HG03565 (cell line): Measurements from ENCODE around the gene WFIKKN2.
"Not testable (repeated sequence)": the region's sequence is repeated elsewhere in the genome, so short reads cannot be mapped to it uniquely, and the experiment has no call there.

Experiments
- ATAC-seq: cut with Tn5 transposase; IDR thresholded peaks from one replicate; pipeline ENCODE4 v1.9.1; 2021; ENCODE audit warnings: mild to moderate bottlenecking, moderate library complexity; ENCODE audit not compliant: unreplicated experiment

The WFIKKN2 gene

DNA sequence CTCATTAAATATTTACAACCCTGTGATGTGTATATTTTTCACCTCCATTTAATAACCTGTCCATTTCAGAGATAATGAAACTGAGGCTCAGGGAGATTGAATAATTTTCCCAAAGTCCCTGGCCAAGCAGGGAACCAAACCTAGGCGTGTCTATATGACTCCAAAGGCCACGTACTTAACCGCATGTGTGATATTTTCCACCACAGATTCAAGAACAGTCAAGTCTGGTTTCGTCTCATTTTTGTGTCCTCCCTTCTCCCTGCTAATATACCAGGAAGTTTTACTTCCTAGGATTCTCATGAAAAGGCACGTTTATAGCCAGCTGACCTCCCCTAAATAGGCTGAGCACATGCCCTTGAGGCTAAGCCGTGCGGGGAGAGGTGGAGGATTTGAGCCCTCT lies 15.3 kb downstream of the WFIKKN2 start:
- no peak for ATAC-seq

DNA sequence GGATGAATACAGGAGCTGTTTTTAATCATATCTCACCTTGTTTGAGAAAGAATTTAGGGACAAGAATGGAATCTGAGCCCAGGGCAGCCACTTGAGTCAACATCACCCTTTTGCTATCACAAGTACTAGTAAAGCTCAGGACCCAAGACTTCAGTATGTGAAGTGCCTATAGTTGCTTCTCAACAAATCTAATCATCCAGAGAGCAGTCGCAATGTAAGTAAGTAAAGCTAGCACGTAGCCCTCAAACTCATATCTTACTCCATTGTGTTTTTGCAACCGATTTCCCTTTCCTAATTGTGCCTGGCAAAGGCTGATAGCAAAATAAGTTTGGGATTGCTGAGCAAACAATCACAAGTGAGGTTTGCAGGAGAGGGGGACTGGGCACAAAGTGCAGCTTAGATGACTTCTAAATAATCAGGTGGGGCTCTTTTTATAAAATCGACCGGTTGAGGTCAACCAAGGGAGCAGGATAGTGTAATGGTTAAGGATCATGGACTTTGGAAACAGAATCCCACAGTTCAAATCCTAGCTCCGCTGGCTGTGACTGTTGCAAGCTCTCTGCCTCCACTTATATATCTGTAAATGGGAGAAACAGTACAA lies 17.7 kb downstream of the WFIKKN2 start:
- ATAC-seq, result no peak

DNA sequence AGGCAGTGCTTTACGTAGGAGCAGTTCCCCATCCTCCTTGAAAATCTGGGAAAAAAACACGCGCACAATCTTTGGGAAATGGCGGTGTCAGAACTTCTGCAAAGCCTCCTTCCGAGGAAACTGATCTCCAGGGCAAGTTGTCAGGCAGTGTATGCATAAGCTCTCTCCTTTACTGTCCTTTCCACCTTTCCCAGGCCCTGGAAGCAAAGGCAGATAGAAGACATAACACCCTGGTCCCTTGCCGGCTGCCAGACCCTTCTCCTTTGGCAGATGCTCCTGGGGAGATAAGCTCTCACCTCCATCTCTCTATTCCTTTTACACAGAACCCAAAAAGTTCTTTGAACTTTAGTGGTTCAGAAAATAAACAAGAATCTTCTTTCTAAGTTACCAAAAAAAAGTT lies 18.4 kb downstream of the WFIKKN2 start:
- no peak for ATAC-seq

DNA sequence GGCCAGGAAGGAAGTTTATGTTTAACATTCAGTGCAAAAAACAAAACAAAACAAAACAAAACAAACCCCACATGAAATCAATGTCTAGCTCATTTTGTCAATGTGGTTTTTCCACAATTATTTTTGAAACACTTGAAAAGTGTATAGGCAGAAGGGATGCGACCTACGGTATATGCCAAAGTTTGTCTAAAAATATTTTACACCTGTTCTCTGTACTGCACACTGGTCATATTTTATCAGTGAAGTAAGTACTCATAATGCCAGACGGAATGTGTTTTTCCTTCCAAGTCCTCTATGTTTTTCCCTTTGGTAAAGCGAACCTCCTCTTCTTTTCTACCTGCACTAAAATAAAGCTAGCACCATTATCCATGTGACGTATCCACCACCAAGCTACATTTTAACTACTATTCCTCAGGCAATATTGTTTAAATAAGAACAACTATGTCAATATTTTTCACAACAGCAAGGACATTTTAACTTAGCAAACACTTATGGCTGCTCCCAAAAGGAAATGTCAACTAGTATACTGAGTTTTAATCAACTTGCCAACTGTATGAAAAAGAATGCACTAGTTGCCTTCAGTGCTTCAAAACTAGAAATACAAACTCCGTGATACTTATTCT lies 20.4 kb downstream of the WFIKKN2 start:
- ATAC-seq, result no peak

DNA sequence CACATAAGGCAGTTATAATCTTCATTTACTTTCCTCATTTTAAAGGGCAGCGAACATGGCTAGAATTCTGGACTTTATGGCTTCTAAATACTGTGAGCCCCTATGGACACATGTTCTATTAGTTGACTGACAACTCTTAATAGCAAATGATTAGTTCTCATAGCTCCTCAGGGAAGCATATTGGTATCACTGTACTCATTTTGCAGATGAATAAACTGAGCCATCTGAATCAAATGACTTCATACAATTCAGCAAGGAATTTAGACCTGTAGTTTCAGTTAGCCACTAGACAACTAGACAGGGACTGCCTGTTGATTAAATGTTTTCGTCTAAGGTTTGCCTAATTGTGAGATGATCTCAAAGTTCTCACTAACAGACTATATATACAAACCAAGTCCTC lies 21.0 kb downstream of the WFIKKN2 start:
- ATAC-seq, result no peak

DNA sequence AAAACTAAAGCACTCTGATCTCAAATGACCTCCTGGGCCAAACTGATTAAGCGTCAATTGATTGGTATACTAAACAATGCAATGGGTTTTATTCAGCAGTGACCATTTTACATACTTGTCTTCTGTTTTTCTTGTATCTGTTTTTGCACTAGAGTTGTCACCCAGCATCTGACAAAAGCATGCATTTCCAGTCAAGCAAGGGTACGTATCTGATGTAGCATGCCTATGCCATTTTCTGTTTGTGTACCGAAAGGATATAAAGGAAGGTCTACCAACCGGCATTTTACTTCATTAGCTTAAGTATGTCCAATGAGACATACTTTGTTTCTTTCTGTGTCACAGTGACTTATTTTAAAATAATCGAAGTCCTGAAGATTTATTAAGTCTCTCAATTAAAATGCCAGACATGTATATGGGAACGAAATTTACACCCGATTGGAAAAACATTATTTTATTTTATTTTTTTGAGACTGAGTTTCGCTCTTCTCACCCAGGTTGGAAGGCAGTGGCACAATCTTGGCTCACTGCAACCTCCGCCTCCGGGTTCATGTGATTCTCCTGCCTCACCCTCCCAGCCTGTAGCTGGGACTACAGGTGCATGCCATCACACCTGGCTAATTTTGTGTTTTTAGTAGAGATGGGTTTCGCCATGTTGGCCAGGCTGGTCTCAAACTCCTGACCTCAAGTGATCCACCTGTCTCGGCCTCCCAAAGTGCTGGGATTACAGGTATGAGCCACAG lies 23.3 kb downstream of the WFIKKN2 start:
- no peak for ATAC-seq

DNA sequence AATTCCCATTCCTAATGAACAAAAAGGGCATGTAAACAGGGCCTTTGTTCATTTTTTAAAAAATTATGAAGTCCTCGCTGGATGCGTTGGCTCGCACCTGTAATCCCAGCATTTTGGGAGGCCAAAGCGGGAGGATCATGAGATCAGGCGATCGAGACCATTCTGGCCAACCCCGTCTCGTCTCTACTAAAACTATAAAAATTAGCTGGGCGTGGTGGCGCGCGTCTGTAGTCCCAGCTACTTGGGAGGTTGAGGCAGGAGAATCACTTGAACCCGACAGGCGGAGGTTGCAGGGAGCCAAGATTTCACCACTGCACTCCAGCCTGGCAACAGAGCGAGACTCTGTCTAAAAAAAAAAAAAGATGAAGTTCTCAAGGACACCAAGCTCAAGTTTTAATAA lies 24.3 kb downstream of the WFIKKN2 start:
- not testable (repeated sequence) for ATAC-seq

DNA sequence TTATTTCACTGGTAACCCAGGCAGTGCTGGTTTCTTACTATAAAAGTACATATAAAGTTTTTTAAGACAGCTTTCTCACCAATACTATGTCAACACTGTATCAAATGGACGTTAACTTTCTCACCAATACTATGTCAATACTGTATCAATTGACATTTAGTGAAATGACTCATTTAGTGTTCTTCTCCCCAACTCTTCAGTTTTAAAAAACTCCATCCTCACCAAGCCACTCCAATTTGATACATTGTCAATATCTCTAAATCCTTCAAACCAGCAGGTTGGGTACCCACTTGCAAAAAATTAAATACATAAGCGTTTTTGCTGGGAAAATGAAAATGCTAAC lies 25.9 kb downstream of the WFIKKN2 start:
- no peak for ATAC-seq

DNA sequence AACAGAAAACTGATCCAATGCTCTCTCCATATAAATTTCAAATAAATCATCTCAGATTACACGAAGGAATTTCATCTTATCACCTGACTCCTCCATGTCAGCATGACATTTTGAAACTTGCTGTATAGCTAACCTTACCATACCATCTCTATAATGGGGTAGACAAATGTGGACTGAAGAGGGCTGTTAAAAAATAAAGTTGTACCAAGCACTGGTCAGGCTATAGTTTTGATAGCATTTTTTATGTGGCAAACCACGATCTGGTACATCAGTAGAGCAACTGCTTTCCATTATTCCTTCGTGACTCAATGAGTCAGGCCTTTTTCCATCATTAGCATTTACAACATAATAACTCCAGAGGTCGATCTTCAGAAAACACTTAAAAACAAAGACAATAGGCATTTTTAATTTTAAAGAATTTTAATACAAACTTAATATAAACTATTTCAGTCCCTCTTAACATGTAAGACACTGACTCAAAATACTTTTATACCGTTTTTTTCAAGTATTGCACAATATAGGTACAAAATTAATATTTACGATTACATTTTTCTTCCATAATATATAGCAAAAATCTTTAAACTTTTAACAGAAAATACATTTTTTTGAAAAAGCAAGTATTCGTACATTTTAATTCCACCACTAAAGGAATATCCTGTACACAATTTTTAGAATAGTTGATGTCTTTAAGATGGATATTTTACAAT lies 26.6 kb downstream of the WFIKKN2 start:
- ATAC-seq, result no peak

DNA sequence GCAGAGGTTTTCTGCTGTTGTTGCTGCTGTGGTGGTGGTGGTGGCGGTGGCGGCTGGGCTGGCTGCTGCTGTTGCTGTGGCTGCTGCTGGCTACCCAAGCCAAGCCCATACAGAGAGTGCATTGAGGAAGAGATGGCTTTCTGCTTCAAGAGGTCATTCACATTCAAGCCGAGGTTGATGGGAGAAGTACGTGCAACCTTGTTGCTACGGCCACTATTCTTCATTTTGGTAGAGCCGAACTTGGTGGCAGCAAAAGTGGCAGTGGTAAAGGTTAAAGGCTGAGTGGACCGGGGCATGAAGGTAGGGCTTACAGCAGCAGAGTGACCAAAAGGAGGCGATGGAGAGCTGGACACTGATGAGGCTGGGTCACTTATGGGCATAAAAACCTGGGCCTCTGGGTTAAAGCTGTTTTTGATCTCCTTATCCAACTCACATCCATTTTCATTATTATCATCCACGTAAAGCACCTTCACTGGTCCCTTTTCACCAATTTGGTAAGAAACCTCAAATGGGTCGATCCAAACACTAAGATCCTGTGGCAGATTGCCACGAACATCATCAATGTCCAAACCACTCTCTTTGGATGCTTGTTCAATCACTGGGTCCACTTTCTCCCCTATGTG lies 27.9 kb downstream of the WFIKKN2 start:
- ATAC-seq, result no peak

DNA sequence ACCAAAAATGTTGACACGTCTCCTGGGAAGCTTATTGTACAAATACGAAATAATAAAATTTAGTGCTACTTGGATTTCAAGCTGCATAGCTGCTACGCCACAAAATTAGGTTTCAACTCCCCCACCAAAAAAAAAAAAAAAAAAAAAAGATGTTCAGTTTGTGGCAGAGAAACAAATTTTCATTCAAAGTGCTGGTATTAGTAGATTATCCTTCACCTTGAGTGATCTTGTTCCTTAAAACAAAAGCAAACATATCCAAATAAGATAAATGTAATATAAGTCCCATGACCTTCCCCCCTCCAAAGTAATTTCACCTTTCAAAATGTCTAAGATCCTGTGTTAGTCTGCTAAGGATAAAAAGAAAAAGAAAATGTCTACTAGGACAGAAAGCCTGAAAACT lies 28.5 kb downstream of the WFIKKN2 start:
- no peak for ATAC-seq

DNA sequence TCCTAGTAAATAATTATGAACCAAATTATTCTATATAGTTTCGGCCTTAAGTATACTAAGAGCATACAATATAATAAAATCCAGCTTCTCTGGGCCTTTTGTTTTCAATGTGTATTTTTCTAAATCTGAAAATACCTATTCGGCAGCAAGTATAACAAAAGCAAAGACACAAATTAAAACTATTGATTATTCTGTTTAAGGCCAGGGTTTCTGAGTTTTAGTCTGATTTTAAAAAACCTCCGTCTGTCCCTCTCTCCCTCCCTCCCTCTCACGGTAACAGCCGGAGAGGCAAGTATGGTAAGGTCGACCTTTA lies 29.3 kb downstream of the WFIKKN2 start:
- ATAC-seq, result no peak

DNA sequence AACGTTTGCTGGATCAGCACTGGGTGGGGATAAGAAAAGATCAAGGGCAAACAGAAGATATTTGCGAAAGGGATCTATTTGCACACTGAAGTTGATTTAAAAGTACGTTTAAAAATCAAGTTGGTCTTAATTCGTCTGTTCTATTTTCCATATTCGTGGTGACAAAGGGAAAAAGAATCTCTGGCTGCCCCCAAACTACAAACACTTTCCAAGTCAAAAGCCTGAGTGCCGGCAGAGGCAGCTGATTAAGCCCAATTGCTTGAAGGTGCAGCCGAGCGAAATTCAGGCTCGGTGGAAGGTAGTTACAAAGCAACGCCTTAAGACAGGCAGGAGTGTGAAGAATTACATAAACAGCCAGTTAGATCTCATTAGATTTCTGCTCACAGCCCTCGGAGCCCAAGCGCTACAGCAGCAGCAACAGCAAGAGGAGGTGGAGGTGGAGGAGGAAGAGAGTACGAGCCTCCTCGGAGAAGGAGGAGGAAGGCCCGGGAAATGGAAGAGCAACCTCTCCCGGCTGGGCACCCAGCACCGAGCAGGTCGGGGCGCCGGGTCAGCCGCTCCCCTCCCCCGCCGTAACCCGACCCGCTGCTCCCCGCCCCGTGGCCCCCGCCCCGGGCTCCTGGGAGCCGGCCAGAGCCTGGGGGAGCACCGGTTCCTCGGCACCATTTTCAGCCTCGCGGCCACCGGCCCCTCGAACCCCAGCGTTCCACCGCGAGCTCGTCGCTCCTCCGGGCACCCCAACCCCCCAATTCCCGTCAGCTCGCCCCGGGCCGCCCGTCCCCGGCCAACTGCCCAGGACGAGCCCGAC lies 29.9 kb downstream of the WFIKKN2 start:
- ATAC-seq, result no peak

DNA sequence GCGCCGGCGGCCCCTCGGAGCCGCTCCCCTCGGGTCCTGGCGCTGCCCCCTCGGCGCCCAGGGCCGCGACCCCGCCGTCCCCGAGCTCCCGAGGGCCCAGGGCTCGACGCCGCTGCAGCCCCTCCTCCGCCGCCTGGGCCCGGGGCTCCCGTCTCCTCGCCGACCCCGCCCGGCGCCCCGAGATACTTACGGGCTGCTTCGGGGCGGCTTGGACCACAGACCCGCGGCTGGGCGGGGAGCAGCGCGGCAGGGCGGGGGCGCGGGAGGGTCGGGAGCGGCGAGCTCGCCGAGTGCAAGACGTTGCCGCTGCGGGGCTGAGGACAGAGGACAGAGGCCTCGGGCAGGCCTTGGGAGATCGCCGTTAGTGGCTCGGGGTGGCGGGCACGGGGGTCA lies 30.5 kb downstream of the WFIKKN2 start:
- peak; percentile 0 for ATAC-seq

DNA sequence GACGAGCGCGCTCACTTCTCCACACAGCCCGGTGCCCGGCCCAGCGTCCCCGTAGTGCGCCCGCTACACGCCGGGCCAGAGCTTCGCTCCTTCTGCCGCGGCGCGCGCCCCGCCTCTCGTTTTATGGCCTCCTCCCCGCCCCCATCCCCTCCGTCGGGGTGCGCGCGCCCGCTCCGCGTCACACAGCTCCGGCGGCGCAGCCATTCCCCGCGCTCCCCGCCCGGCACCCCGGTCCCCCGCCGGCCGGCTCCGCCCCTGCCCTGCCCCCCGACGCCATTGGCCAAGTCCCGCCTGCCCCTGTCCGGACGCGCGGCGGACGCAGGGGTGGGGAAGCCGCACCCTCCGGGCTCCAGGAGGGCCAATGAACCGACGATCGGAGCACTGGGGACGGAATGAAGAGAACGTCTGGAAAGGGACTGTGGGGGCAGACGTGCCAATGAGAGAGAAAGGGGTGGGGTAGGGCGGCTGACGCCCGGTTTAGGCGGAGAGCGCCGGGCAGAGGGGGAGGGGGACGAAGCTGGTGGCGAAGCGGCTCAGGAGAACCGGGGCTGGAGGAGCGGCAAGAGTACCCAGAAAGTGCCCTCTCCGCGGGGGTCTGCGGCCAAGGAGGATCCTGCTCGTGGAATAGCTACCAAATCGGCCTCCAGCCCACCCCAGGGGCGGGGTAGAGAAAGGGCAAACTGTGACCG lies 31.0 kb downstream of the WFIKKN2 start, which contains the start of gene TOB1:
TOB1 (minus strand) TSS at position 94 of the 689 bp plus-strand sequence. CDS start 2,337 bp downstream, outside the sequence.
- ATAC-seq, result peak; percentile 44

DNA sequence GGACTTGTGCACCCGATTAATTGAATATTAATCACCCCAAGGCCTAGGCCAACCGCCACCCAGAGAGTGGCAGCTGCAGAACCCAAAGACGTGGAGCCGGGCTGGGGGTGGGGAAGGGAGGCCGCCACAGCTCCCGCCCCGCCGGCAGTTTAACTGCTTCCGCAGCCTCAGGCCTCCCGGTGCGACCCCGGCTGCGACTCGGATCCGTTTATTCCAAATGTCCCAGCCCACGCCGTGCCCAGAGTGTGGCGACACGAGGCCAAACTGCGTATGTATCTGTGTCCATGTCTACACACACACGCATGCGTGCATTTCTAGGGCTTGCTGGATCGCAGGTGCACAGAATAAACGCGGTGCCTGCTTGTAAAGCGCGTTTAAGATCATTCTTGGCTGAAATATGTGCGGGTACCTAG lies 31.6 kb downstream of the WFIKKN2 start:
- peak; percentile 6 for ATAC-seq

DNA sequence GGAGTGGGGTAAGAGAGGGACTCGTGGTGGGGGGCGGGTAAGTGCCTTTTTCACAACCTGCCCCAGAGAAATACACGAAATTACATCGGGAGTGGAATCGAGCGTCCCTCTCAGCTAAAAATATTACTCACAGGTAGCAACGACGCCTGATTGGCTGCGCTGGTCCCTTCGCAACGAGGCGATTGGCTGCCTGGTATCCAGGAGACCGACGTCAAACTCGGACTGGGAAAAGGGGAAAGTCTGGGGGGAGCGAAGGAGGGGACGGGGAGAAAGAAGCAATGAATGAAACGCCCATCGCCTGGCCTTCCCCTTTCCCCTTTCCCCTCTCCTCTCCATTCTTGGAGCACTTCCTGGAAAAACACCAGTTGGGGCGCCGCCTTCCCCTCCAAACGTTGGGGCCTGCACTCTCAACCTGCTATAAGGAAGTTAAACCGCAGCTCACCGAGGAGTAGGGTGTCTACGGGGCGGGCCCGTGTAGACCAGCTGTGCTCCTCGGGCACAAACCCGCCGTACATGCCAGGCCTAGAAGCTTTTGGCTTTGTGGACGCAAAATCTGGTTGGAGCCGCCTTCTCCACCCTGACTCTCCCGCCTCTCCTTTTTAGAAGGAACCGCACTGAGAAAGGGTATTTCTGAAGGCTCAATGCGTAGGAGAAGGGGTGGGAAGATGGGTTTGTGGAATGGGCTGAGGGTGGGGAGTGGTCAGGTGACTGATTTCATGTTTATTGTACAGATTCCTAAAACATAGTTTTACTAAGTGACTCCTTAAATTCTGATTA lies 32.2 kb downstream of the WFIKKN2 start:
- ATAC-seq, result peak; percentile 25

DNA sequence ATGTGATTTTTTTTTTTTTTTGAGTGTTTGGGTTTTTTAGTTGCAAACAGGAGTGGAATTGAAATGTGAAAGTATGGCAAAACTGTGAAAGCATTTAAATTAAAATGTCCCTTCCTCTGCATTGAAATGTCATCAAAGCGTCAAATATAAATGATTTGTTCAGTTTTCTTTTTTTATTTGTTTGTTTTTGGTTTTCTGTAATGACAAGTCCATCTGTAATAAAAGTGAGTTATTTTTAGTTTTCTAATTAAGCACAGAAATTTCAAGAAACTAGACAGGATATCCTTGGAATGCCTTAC lies 32.7 kb downstream of the WFIKKN2 start:
- ATAC-seq, result no peak

DNA sequence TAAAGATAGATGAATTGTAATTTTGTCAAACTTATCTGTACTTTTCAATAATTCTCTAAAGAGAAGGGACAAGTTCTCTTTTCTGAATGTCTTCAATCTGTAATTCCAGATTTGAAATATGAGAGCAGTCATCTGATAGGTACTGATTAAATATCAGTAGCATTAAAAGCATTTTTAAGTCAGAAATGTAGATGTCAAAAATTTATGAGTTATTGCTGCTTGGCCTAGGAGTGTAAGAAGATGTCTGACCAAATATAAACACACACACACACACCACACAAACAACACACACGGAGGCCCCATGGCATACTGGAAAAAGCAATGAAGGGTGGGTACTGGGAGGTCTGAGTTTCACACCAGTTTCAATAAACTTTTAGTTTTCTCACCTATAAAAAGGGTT lies 33.2 kb downstream of the WFIKKN2 start:
- no peak for ATAC-seq
